Loucy (cell line): ENCODE measurements around the gene MON1A.

ENCODE experiments used
- CTCF ChIP-seq: fragments of 200-600 bp; sonication (generic); conservative IDR thresholded peaks from 2 replicates; pipeline ENCODE4 v1.5.1; 2014; ENCODE audit warnings: mild to moderate bottlenecking, antibody characterized with exemption, low read length
- EZH2phosphoT487 ChIP-seq: fragments of 200-600 bp; IDR thresholded peaks from 2 replicates; pipeline ENCODE4 v1.6.1; 2018; ENCODE audit warnings: antibody characterized with exemption, mild to moderate bottlenecking, moderate library complexity, borderline replicate concordance

GRCh38 chr3:49867400-49867799 is 62.2 kb downstream of the MON1A start:
- TF ChIP-seq CTCF (no peak), EZH2phosphoT487 (no peak)
